ENCODE data around the gene SERPINB1. TPM values are rescaled to one million over a fixed set of nuclear protein-coding genes. Genes with fewer than 3 reads are reported as not detected.
A peak's percentile ranks its signal among the peaks of the same experiment; 100 is the strongest.

SERPINB1 gene
- total RNA-seq, 1 experiment from 2014 or later = 133 TPM

DNA sequence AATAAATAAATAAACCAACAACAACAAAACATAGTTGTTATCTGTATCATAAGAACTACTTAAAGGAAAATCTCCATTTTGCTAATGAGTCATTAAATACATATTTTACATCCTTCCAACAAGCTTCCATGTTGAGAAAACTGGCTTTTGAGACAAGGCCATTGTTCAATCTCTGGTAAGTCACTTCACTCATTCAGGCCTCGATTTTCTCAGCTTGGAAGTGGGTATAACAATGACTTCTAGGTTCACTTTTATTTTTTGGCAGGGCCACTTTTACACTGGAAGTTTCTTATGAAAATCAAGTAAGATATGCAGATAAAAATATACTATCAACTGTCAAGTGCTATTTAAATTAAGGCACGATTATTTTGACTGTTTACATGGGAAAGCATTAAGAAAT lies 46.5 kb downstream of the SERPINB1 start:
- POLR2A ChIA-PET (ENCODE audit: unreplicated experiment) = interaction anchor here (0.7 kb wide), 1 partner anchor 132 kb away, joined by 3 read pairs; no protein-coding TSS in a partner anchor
- Histone ChIP-seq H3K79me2 (ENCODE audit: low read length) (peaks cover 6% of the 10 kb centered on the region), H4K20me1 (ENCODE audit: low read length) (no peaks in the 10 kb centered on the region), H3K9ac (ENCODE audit: low read length) (no peak overlapping the region), H3K27ac (ENCODE audit: low read length) (no peak overlapping the region), H3K4me3 (ENCODE audit: low read length) (no peak overlapping the region), H3K9me3 (ENCODE audit: low read length) (no peaks in the 10 kb centered on the region), H3K4me2 (ENCODE audit: low read length) (no peak overlapping the region), H3K36me3 (ENCODE audit: low read depth, low read length) (no peaks in the 10 kb centered on the region), H2AFZ (ENCODE audit: low read length) (no peak overlapping the region), H3K27me3 (ENCODE audit: low read length) (no peaks in the 10 kb centered on the region), H3F3A (ENCODE audit: low read length, unreplicated experiment) (peaks cover 8% of the 10 kb centered on the region), H3K9me2 (replicated peaks; ENCODE audit: low read length) (no peaks in the 10 kb centered on the region), H3K4me1 (ENCODE audit: insufficient read depth, low read length) (peaks cover 46% of the 10 kb centered on the region)
- DNase-seq = no peak
- ATAC-seq = no peak
- intact Hi-C loops (cut with micrococcal nuclease) = loop anchor here (2.0 kb wide), 1 partner anchor 16 kb away; no protein-coding TSS in a partner anchor
- CTCF ChIA-PET = no interaction called here
- TF ChIP-seq EZH2 (IDR thresholded peaks at IDR 0.05; ENCODE audit: low read length, unreplicated experiment) = no peak
- TF ChIP-seq CTCF (conservative IDR thresholded peaks at IDR 0.05; ENCODE audit: low read depth, low read length) = no peak
- no peak for TF ChIP-seq EZH2phosphoT487 (IDR thresholded peaks at IDR 0.05; ENCODE audit: borderline replicate concordance, low read length)
- BruUV-seq (replicated peaks) = no TSS peak

- no peak overlapping the region for H3K4me3 ChIP-seq (ENCODE audit: low read length)
- ATAC-seq = peak; percentile 66
- CTCF ChIA-PET = no interaction called here
- H3F3A ChIP-seq (ENCODE audit: low read length, unreplicated experiment) = peaks cover 12% of the 10 kb centered on the region
- BruUV-seq (replicated peaks) = no TSS peak
- H2AFZ ChIP-seq (ENCODE audit: low read length) = no peak overlapping the region
- peak overlapping the region; percentile 98 for H3K27ac ChIP-seq (ENCODE audit: low read length)
- intact Hi-C loops (cut with micrococcal nuclease) = loop anchor here (2.0 kb wide), 1 partner anchor 17 kb away; no protein-coding TSS in a partner anchor
- H3K9ac ChIP-seq (ENCODE audit: low read length) = no peak overlapping the region; the same call in 1 of the 2 replicates
- H4K20me1 ChIP-seq (ENCODE audit: low read length) = no peaks in the 10 kb centered on the region
- peaks cover 10% of the 10 kb centered on the region for H3K79me2 ChIP-seq (ENCODE audit: low read length)
- H3K27me3 ChIP-seq (ENCODE audit: low read length) = no peaks in the 10 kb centered on the region
- H3K4me1 ChIP-seq (ENCODE audit: insufficient read depth, low read length) = peaks cover 53% of the 10 kb centered on the region
- DNase-seq = peak; percentile 76
- H3K4me2 ChIP-seq (ENCODE audit: low read length) = no peak overlapping the region; the same call in 1 of the 2 replicates
- POLR2A ChIA-PET (ENCODE audit: unreplicated experiment) = no interaction called here
- H3K36me3 ChIP-seq (ENCODE audit: low read depth, low read length) = no peaks in the 10 kb centered on the region
- no peaks in the 10 kb centered on the region for H3K9me3 ChIP-seq (ENCODE audit: low read length)
- TF ChIP-seq EZH2 (IDR thresholded peaks at IDR 0.05; ENCODE audit: low read length, unreplicated experiment) (no peak), EZH2phosphoT487 (IDR thresholded peaks at IDR 0.05; ENCODE audit: borderline replicate concordance, low read length) (no peak), CTCF (conservative IDR thresholded peaks at IDR 0.05; ENCODE audit: low read depth, low read length) (no peak)
- no peaks in the 10 kb centered on the region for H3K9me2 ChIP-seq (replicated peaks; ENCODE audit: low read length)
Observed at GRCh38 chr6:2794171-2794730, 47.4 kb downstream of the SERPINB1 start.

DNA sequence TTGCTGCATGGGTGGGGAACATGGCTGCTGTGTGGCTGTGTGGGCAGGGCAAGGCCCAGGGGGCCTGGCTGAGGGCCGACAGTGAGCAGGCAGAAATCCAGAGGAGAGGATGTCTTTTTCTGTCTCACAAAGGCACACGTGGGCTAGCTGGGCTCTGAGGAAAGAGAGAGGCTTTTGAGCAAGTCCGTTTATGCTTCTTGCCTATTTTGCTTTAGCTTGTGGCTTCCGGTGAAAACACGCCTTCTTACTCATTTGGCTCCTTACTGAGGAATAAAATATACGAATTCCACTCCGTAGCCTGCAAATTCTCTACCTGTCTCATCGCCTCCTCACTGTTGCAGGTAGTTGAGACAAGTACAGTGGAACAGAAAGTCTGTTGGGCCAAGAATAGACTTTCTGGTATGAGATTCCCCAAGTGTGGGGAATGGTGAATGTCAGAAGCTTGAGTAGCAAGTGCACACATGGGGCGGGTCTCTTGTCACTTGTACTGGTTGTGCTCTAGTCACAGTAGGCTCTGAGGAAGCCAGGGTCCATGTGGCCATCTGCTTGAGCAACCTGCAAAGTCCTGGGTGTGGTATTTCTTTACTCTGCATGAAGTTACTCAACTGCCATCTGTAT lies 48.0 kb downstream of the SERPINB1 start:
- CTCF ChIA-PET = no interaction called here
- intact Hi-C loops (cut with micrococcal nuclease) = loop anchor here (2.0 kb wide), 1 partner anchor 17 kb away; no protein-coding TSS in a partner anchor
- H3K4me3 ChIP-seq (ENCODE audit: low read length) = no peak overlapping the region
- TF ChIP-seq EZH2 (IDR thresholded peaks at IDR 0.05; ENCODE audit: low read length, unreplicated experiment) (no peak), EZH2phosphoT487 (IDR thresholded peaks at IDR 0.05; ENCODE audit: borderline replicate concordance, low read length) (no peak), CTCF (conservative IDR thresholded peaks at IDR 0.05; ENCODE audit: low read depth, low read length) (no peak)
- H3K27me3 ChIP-seq (ENCODE audit: low read length) = no peaks in the 10 kb centered on the region
- ATAC-seq (no peak), DNase-seq (peak; percentile 31)
- H2AFZ ChIP-seq (ENCODE audit: low read length) = no peak overlapping the region
- H4K20me1 ChIP-seq (ENCODE audit: low read length) = no peaks in the 10 kb centered on the region
- H3K9ac ChIP-seq (ENCODE audit: low read length) = peak overlapping the region; percentile 46; the same call in 1 of the 2 replicates
- no peaks in the 10 kb centered on the region for H3K36me3 ChIP-seq (ENCODE audit: low read depth, low read length)
- peaks cover 59% of the 10 kb centered on the region for H3K4me1 ChIP-seq (ENCODE audit: insufficient read depth, low read length)
- no peaks in the 10 kb centered on the region for H3K9me3 ChIP-seq (ENCODE audit: low read length)
- peak overlapping the region; percentile 98 for H3K27ac ChIP-seq (ENCODE audit: low read length)
- BruUV-seq (replicated peaks) = no TSS peak
- POLR2A ChIA-PET (ENCODE audit: unreplicated experiment) = interaction anchor here (0.5 to 0.6 kb wide), 2 partner anchors 47 to 115 kb away, joined by 3 to 4 read pairs; no protein-coding TSS in a partner anchor
- no peak overlapping the region for H3K4me2 ChIP-seq (ENCODE audit: low read length)
- peaks cover 10% of the 10 kb centered on the region for H3K79me2 ChIP-seq (ENCODE audit: low read length)
- peaks cover 12% of the 10 kb centered on the region for H3F3A ChIP-seq (ENCODE audit: low read length, unreplicated experiment)
- H3K9me2 ChIP-seq (replicated peaks; ENCODE audit: low read length) = no peaks in the 10 kb centered on the region

Measured in PC-3 (cell line).